Activated CD8-positive, alpha-beta T cell treated with anti-CD3 and anti-CD28 coated beads for 36 hours (primary cell): ENCODE measurements around the gene ENPP7. TPM values are rescaled to one million over a fixed set of nuclear protein-coding genes. Genes with fewer than 3 reads are reported as not detected.

Experiments
- ATAC-seq: fragments of 200-7000 bp; cut with Tn5 transposase; one replicate; pipeline ENCODE4 v1.10.0; 2021; ENCODE audit warnings: mild to moderate bottlenecking, moderate library complexity
- CTCF ChIA-PET: fragments of 350-600 bp; sonication (Branson Sonifier 250); formaldehyde crosslinking; loops from one replicate; lab custom pipeline; 2021; ENCODE audit warnings: antibody characterized with exemption; lab: Charles Lee
- POLR2A ChIA-PET: fragments of 350-600 bp; sonication (Branson Sonifier 250); formaldehyde crosslinking; loops from one replicate; lab custom pipeline; 2021; ENCODE audit warnings: antibody characterized with exemption; lab: Charles Lee
- DNase-seq: peaks from one replicate; pipeline ENCODE4 v3.0.0-alpha.2; 2020
- H3K27ac Mint-ChIP-seq: one replicate; pipeline ENCODE4 v1.8.0; 2021; ENCODE audit warnings: mild to moderate bottlenecking, mixed read lengths
- H3K27me3 Mint-ChIP-seq: one replicate; pipeline ENCODE4 v1.8.0; 2021; ENCODE audit warnings: mixed read lengths
- H3K36me3 Mint-ChIP-seq: one replicate; pipeline ENCODE4 v1.8.0; 2021; ENCODE audit warnings: low read depth, mixed read lengths
- H3K4me1 Mint-ChIP-seq: one replicate; pipeline ENCODE4 v1.8.0; 2021; ENCODE audit warnings: low read depth, mixed read lengths
- H3K4me3 Mint-ChIP-seq: one replicate; pipeline ENCODE4 v1.8.0; 2021; ENCODE audit warnings: mild to moderate bottlenecking, moderate library complexity, mixed read lengths
- H3K9me3 Mint-ChIP-seq: one replicate; pipeline ENCODE4 v1.8.0; 2021; ENCODE audit warnings: mixed read lengths
- intact Hi-C: fragments of 100-400 bp; cut with micrococcal nuclease; formaldehyde crosslinking; loops from one replicate; pipeline ENCODE4 v1.10.0; 2022
- total RNA-seq, 2 experiments: library from RNA; stranded (reverse); gene quantifications; one replicate each; pipeline ENCODE4 v1.2.3, GENCODE V29; 2021
- TF ChIP-seq, protein P1 (sequence below): fragments of 200-600 bp; IDR thresholded peaks from one replicate; pipeline ENCODE4 v1.8.0; 2022; ENCODE audit warnings: antibody characterized with exemption, mild to moderate bottlenecking

ENPP7 gene
- total RNA-seq, 2 experiments from 2014 or later = 0.16 TPM; not detected in 1

DNA sequence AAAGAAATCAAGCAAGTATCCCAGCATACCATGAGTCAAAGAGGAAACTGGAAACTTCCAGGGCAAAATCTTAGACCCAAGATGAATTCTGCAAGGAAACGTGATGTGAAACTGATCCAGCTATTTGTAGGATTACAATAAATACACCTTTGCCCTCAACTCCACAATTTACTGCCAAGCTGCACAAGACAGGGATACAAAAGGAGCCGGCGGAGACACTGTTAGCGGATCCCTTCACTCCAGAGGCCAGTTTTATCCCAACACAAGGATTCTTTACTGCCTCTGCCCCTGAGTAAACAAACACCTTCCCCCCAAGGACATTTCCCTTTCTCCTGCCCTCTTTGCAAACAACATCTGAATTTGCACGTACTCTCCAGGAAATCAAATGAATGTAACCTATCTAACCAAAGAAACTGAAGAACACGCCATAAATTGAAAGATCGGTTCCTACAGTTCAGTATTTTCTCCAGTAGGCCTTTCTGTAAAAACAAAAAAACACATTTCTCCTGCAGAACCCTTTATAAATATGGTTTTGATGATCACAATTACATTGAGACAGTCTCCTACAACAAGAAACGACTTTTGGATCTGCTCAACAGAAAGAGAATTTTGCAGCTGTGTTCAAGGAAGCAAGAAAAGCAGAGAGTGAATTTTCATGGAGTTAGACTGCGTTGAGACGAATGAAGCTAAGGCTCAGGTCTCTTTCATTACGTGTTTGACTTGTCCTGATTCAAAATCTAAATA is 45.8 kb downstream of the ENPP7 start:
- Mint-ChIP-seq H3K36me3 (no peaks in the 10 kb centered on the region), H3K9me3 (no peaks in the 10 kb centered on the region)
- POLR2A ChIA-PET = interaction anchor here (0.7 to 1.0 kb wide), 3 partner anchors 20 to 49 kb away, joined by 3 to 4 read pairs (median 3); partner anchors contain the start of gene CBX8

DNA sequence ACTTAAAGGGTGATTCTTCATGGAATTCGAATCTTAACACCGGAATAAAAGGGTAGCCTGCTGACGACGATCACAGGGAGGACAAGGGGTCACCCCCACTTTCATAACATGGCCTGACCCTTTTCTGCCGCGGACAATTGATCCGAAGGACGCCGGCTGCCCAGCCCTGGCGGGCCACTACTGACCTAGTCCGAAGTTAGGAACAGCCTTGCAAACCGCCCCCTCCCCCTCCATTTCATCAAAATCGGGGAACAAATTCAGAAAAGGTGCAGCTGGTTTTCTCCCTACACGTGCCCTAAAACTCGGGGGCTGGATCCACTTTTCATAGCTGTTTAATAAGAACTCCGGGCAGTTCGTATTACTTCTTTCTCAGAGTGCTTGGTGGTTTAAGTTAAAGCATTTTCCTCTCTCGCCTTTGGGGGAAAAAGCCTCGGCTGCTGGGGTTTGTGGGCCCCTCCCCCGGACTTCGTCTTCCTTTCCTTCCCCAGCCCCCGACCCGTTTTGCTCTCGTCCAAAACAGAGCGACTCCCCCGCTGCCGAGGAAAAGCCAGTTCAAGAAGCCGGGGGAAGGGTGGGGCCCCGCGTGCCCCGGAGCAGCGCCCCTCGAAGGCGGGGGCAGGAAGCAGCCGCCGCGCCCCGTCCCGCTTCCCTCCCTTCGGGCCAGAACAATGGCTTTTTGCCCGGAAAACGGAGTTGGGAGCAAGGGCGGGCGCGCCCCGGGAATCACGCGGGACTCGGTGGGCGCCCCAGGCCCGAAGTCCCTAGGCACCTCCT is 46.6 kb downstream of the ENPP7 start:
- peak; percentile 54 for DNase-seq
- Mint-ChIP-seq H3K9me3 (no peaks in the 10 kb centered on the region), H3K36me3 (peaks cover 3% of the 10 kb centered on the region), H3K27me3 (peaks cover 46% of the 10 kb centered on the region), H3K4me3 (peak overlapping the region; percentile 58), H3K4me1 (peaks cover 28% of the 10 kb centered on the region), H3K27ac (no peak overlapping the region)
- TF ChIP-seq, protein P1, sequence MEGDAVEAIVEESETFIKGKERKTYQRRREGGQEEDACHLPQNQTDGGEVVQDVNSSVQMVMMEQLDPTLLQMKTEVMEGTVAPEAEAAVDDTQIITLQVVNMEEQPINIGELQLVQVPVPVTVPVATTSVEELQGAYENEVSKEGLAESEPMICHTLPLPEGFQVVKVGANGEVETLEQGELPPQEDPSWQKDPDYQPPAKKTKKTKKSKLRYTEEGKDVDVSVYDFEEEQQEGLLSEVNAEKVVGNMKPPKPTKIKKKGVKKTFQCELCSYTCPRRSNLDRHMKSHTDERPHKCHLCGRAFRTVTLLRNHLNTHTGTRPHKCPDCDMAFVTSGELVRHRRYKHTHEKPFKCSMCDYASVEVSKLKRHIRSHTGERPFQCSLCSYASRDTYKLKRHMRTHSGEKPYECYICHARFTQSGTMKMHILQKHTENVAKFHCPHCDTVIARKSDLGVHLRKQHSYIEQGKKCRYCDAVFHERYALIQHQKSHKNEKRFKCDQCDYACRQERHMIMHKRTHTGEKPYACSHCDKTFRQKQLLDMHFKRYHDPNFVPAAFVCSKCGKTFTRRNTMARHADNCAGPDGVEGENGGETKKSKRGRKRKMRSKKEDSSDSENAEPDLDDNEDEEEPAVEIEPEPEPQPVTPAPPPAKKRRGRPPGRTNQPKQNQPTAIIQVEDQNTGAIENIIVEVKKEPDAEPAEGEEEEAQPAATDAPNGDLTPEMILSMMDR = no peak
- intact Hi-C loops = no loop called here
- CTCF ChIA-PET = interaction anchor here (1.0 to 4.0 kb wide), 8 partner anchors 10 to 193 kb away, joined by 3 to 19 read pairs (median 4); no protein-coding TSS in a partner anchor
- POLR2A ChIA-PET = interaction anchor here (0.7 to 1.0 kb wide), 3 partner anchors 19 to 49 kb away, joined by 3 to 4 read pairs (median 3); partner anchors contain the start of gene CBX8
- peak; percentile 52 for ATAC-seq

More for the DNA sequence above, 45.8 kb downstream of the ENPP7 start:
- H3K4me1 Mint-ChIP-seq = peaks cover 21% of the 10 kb centered on the region
- ATAC-seq (no peak), DNase-seq (no peak)
- TF ChIP-seq, protein P1 = no peak
- peak overlapping the region; percentile 58 for H3K4me3 Mint-ChIP-seq
- H3K27me3 Mint-ChIP-seq = peaks cover 43% of the 10 kb centered on the region
- intact Hi-C loops = no loop called here
- CTCF ChIA-PET = interaction anchor here (1.0 to 4.0 kb wide), 7 partner anchors 11 to 194 kb away, joined by 3 to 19 read pairs (median 4); no protein-coding TSS in a partner anchor
- no peak overlapping the region for H3K27ac Mint-ChIP-seq

DNA sequence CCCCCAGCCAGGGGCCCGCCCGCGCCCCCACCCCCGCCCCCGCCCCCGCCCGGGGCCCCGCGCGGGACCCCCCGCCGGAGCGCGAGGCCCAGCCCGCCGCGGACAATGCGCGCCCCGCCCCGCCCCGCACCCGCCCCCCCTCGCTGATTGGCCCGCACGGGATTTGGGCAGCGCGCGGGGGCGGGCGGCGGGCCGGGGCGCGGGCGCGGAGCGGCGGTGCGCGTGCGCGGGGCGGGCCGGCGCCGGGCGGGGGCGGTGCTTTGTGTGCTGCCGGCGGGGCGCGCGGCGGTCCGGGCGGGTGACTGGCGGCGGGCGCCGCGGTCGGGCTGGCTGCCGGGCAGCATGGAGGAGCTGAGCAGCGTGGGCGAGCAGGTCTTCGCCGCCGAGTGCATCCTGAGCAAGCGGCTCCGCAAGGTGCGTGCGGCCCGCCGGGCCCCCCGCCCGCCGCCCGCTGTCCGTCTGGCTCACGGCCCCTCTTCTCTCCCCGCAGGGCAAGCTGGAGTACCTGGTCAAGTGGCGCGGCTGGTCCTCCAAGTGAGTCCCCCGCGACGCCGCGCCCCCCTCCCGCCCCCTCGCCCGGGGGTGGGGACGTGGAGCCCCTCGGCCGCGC is 47.3 kb downstream of the ENPP7 start, which contains the start of gene CBX2:
Gene CBX2, plus strand, starts transcription at position 255 of the 610 bp plus-strand sequence. Its CDS starts 88 bp downstream, at position 343.
- H3K27ac Mint-ChIP-seq = peak within 1 kb of the TSS; percentile 50
- H3K27me3 Mint-ChIP-seq = peaks cover 52% of the 10 kb centered on the region
- TF ChIP-seq, protein P1 = no peak
- CTCF ChIA-PET = interaction anchor here (1.0 to 4.0 kb wide), 3 partner anchors 9 to 193 kb away, joined by 4 to 19 read pairs (median 6); no protein-coding TSS in a partner anchor
- DNase-seq (peak; percentile 77), ATAC-seq (peak; percentile 80)
- peaks cover 34% of the 10 kb centered on the region for H3K4me1 Mint-ChIP-seq
- intact Hi-C loops = no loop called here
- peak within 1 kb of the TSS; percentile 86 for H3K4me3 Mint-ChIP-seq
- no peaks in the 10 kb centered on the region for H3K9me3 Mint-ChIP-seq
- peaks cover 6% of the 10 kb centered on the region for H3K36me3 Mint-ChIP-seq
- POLR2A ChIA-PET = interaction anchor here (0.7 to 1.2 kb wide), 4 partner anchors 16 to 213 kb away, joined by 3 to 4 read pairs (median 4); partner anchors contain the start of gene CBX8

DNA sequence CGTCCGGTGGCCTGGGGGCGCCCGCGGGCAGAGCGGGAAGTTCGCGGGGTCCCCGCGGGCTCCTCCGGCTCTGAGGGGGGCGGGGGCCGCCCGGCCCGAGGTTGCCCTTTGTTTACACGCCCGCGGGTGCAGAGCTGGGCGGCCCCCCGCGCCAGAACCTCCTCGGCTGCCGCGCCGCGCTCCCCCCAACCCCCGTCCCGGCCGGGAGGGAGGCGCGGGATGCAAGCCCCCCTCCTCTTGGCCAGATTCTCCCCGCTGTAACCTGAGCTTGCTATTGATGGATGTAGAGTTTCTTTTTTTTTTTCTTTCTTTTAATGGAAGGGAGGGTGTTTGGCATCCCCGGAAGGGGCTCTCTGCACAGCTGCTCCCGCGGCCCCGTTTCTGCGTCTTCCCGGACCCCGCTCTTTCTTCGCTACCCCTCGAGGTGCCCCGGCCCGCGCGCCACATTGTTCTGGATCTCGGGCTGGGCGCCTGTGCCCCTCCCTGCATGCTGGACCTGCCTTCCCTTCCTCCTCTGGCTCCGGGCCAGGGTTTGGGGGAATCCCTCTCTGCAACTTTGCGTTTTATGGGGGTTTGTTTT is 47.9 kb downstream of the ENPP7 start:
- Mint-ChIP-seq H3K4me1 (peaks cover 34% of the 10 kb centered on the region), H3K4me3 (peak overlapping the region; percentile 86), H3K36me3 (peaks cover 6% of the 10 kb centered on the region), H3K27me3 (peaks cover 50% of the 10 kb centered on the region), H3K9me3 (no peaks in the 10 kb centered on the region), H3K27ac (peak overlapping the region; percentile 50)
- TF ChIP-seq, protein P1 = no peak
- ChIA-PET CTCF (interaction anchor here (1.7 kb wide), 1 partner anchor 8 kb away, joined by 4 read pairs; no protein-coding TSS in a partner anchor), POLR2A (interaction anchor here (0.7 to 1.2 kb wide), 4 partner anchors 16 to 212 kb away, joined by 3 to 4 read pairs (median 4); partner anchors contain the start of gene CBX8)
- peak; percentile 56 for DNase-seq
- intact Hi-C loops = no loop called here
- peak; percentile 24 for ATAC-seq
